HG03066 (cell line): ENCODE measurements around the gene ACAP3.

ENCODE experiments used
- ATAC-seq: cut with Tn5 transposase; IDR thresholded peaks from one replicate; pipeline ENCODE4 v1.9.1; 2021; ENCODE audit warnings: low read depth; ENCODE audit not compliant: unreplicated experiment

The ACAP3 gene

DNA sequence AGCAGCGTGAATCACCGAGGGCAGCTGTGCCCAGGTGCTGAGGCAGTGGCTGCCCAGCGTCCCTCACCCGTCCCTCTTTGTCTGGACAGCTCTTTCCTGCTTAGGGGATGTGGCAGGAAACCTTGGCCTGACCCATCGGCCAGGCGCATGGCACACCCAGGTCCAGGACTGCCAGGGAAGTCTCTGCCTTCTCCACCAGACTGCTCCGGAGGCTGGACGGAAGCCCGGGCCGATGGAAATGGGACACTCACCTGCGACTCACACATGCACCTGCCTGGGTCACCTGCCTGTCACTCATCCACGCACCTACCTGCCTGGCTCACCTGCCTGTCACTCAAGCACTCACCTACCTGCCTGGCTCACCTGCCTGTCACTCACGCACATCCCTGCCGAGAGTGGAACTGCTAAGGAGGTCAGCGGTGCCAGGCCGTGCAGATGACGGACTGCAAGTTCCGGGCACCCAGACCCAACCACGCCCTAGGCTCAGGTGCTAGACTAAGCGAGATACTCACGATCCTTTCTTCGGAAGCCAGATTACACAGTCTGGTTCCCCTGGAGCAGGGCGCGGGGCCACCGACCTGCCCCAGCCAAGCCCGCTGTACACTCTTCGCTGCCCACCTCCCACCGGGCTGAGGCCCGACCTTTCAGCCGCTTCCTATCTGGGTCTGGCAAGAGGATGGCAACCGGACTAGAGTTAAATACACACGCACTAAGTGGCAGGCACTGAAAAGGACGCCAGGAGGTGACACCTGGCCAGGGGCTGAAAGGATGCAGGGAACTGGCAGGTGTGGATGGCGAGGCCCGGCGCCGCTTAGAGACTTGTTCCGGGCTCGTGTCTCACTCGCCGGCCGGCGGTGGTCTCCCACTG is 35.2 kb downstream of the ACAP3 start:
- no peak for ATAC-seq

DNA sequence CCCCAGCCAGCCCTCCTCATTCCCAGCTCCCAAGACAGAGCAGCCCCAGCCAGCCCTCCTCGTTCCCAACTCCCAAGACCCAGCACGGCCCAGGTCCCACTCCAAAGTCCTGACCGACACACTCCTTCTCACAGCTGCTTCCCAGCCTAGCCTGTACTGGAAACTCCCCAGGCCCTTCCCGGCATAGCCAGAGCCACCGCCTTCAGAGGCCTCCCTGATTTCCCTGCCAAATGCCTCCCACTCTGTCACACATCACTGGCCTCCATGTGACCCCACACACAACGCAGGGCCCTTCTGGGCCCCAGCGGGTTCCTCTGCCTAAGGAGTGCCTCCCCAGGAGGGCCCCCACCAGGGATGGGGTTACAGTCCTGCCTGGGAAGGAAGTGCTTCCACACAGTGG is 36.9 kb downstream of the ACAP3 start:
- ATAC-seq, result no peak

DNA sequence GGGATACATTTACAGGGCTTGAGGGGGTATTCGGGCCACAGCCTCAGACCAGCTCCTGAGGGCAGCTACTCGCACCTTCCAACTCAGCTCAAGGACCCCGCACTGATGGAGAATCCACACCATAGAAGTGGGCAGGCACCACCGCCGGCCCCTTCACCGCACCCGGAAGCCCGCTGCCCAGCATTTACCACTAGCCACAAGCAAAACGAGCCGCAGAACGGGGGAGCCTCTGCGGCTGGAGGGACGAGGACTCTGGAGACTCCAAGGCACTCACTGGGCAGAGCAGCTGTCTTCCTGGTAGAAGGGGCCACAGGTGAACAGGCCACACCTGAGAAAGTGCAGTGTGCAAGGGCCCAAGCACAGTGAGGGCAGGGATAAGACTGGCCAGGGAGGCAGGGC is 39.4 kb downstream of the ACAP3 start:
- ATAC-seq, result no peak

GRCh38 chr1:1267488-1268283 is 40.0 kb downstream of the ACAP3 start:
- ATAC-seq, result no peak

DNA sequence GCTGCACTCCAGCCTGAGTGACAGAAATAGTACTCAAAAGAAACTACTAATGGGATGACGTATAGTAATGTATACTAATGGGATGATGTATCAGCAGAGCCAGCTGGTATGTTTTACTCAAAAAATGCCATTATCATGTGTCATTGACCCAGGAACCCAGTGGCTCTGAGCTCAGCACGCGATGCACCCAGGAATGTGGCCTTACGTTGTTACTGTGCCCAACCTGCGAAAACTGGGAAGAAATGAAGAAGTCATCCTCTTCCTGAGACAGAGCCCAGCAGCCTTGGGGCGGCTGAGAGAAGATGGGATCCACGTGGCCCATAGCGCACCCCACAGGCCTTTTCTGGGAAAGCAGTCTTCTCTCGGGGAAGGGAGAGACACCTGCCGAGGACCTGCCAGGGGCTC is 42.9 kb downstream of the ACAP3 start:
- ATAC-seq, result no peak

DNA sequence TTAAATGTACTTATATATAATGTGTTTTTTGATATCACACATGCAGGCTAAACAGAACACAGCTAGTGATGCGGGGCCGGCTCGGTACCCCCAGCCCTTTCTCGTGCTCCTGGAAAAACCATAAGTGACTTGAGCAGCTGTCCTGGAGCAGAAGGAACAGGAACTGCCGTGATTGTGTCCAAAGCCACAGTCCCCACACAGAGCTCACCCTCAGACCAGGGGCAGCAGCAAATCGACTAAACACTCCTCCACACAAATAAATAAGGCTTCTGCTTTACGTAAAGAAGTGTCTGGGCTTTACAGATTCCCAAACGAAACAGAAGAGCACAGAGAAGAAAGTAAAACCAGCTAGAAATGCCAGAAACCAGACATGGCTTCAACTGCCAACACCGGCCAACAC is 43.7 kb downstream of the ACAP3 start:
- ATAC-seq, result no peak

DNA sequence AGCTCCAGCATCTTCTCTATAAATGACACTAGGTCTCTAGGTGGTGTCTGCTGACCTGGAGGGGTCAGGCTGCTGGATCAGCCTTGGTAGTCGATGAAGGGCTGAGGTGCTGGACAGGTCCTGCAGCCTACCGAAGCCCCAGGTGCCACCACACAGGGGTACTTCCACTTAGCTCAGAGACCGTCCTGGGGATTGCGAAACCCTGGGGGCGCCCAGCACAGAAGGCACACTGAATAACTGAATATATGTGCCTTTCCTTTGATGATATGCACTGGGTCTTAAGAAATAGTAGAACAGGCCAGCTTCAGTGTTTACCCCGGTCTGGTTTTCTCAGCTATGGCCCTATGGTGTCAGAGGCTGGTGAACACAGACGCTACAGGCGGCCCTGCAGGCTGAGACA is 45.0 kb downstream of the ACAP3 start:
- no peak for ATAC-seq

DNA sequence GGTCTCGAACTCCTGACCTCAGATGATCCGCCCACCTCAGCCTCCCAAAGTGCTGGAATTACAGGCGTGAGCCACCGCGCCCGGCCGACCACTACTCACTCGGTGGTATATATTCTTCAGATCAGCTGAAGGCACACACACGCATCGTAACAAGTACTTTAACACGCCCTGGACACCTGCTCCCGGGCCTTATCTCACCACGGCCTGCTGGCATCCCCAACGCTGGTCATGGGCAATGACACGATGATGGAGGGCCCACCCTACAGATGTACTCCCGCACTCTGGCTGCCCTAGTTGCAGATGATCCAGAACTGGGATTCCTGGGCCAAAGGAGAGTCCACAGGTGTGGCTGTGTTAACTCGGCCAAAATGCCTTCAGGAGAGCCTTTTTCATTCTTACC is 45.7 kb downstream of the ACAP3 start:
- ATAC-seq, result no peak

DNA sequence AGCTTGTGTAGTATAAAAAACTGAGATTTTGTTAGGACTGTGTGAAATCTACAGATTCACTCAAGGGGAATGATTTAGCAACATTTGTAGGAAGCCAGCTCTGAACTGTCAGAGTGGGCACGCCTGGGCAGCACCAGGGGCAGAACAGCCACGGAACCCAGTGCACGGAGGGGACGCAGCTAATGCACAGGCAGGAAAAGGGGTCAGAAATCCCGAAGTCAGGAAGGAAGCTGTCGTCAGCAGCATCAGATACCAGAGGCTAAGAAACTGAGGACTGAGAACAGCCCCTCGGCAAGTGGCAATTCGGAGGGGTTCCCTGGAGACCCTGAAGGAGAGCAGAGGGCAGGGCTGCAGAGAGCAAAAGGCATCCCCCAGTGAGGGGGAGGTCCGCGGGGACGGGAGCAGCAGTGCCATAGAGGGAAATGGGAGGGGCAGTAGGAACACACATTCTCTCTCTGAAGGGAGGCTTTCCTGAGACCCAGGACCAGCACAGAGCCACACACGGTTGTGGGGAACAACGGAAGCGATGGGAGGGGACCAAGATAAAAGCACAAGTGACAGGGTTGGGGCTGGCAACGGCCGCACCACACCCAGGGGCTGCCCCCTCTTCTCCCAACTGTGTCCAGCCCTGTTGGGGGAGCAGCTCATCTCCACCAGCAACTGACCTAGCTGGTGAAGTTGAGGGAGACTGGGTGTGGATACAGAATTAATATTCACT is 46.7 kb downstream of the ACAP3 start:
- no peak for ATAC-seq

DNA sequence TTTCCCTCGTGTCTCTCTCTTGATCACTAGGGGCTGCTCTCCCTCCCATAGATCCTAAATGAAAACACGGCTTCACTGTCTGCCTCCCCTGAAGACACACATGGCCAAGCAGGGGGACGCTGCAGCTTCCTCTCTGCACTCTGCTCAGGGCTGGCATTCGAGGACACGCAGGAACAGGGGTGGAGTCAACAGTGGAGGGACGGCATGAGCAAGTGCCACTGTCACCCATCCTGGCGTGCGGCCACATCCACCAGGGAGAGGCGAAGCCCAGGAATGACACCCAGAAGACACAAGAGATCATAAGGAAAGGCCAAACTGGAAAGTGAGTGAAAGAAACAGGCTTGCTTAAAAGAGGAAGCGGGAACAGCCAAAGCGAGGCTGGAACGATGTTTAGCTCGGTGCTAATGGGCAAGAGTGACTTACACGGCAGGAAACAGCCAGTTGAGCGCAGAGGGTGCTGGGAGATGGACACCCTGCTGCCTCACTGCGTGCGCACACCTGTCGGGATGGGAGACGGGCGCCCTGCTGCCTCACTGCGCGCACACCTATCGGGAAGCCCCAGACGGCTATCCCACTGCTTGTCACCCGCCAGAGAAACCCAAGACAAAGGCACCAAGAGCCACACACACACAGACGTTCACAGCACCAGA is 47.7 kb downstream of the ACAP3 start:
- ATAC-seq, result no peak

GRCh38 chr1:1259540-1259939 is 48.2 kb downstream of the ACAP3 start:
- no peak for ATAC-seq

GRCh38 chr1:1259119-1259488 is 48.6 kb downstream of the ACAP3 start:
- ATAC-seq, result no peak

DNA sequence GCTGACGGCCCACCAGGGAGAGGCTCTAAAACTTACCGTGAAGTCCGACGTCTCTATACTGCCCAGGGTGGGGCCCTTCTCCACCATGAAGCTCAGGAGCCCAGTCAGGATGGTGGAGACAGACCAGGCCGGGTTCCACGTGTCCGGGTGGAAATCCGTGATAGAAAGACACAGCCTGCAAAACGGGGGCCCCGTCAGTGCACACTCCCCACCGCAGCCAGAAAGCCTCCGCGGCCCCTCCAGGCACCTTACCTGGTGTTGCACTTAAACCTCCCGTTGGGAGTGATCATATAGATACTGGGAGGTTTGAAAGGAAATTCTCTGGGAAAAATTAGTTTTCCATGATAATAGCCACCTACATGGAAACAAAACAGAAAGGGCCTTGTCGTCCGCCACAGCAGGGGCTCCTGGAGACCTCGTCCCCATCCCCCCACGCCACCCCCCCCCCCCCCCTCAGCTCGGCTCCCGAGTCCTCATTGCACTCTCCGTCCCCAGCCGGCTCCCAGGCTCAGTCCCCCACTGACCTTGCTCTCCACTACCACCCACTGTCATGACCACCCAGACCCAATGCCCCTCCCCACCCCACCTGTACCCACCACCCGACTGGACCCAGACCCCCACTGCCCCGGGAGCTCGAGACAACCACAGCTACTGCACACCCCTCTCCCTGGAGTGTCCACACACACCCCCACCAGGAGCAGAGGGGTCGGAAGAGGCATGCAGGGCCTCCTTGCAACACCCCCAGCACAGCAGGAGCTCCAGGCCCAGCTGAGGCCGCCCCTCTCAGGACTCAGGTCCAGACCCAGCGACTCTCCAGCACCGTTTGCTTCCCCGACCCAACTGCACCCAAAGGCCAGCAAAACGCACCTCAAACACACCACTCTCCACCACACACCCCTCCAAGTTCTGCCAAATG is 50.5 kb downstream of the ACAP3 start:
- ATAC-seq, result no peak

- no peak for ATAC-seq
Measured at GRCh38 chr1:1255611-1256010, 52.1 kb downstream of the ACAP3 start.

- no peak for ATAC-seq
Measured at GRCh38 chr1:1255078-1255477, 52.7 kb downstream of the ACAP3 start.

GRCh38 chr1:1254667-1254998 is 53.1 kb downstream of the ACAP3 start:
- ATAC-seq, result no peak

- no peak for ATAC-seq
Measured at GRCh38 chr1:1253972-1254666, 53.6 kb downstream of the ACAP3 start.

GRCh38 chr1:1253314-1253713 is 54.4 kb downstream of the ACAP3 start:
- no peak for ATAC-seq

DNA sequence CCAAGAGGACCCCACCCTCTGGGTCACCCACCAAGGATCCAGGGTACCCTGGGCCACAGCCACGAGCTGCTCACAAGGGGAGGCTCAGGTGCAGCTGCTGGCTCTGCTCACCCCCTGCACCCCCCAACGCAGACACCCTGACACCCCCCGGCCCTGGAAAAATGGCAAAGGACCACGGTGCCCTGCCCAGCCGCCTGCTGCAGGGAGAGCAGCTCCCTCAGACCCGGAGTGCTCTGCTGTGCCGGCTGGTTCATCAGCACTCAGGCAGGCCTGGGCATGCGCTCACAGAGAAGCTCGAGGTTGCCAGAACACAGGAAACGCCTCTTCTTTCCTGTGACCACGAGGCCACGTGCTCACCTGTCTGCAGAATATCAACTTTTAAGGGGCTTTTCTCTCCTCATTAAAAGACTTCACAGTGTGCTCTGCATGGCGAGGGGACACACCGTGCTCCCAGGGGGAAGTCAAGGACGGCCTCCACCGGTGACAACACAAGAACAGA is 56.9 kb downstream of the ACAP3 start:
- no peak for ATAC-seq
